Measurements from ENCODE around the gene TRERF1.

TRERF1 gene

GRCh38 chr6:42239736-42240375 lies 211.9 kb downstream of the TRERF1 start:
- no peak for DNase-seq

GRCh38 chr6:42239333-42239732 lies 212.4 kb downstream of the TRERF1 start:
- DNase-seq, result no peak

GRCh38 chr6:42237857-42238256 lies 213.9 kb downstream of the TRERF1 start:
- DNase-seq, result no peak

- DNase-seq, result no peak
These were observed 214.8 kb downstream of the TRERF1 start for GRCh38 chr6:42236682-42237473.

GRCh38 chr6:42236030-42236429 lies 215.7 kb downstream of the TRERF1 start:
- DNase-seq, result no peak

- no peak for DNase-seq
These were observed 219.7 kb downstream of the TRERF1 start for GRCh38 chr6:42232035-42232434.

- no peak for DNase-seq
These were observed 221.1 kb downstream of the TRERF1 start for GRCh38 chr6:42230345-42231321.

- DNase-seq, result no peak
These were observed 222.1 kb downstream of the TRERF1 start for GRCh38 chr6:42229506-42230119.

GRCh38 chr6:42228305-42228704 lies 223.4 kb downstream of the TRERF1 start:
- no peak for DNase-seq

GRCh38 chr6:42227173-42227850 lies 224.4 kb downstream of the TRERF1 start:
- no peak for DNase-seq

- DNase-seq, result no peak
These were observed 225.0 kb downstream of the TRERF1 start for GRCh38 chr6:42226645-42227143.

GRCh38 chr6:42226161-42226611 lies 225.5 kb downstream of the TRERF1 start:
- no peak for DNase-seq

- DNase-seq, result no peak
These were observed 226.3 kb downstream of the TRERF1 start for GRCh38 chr6:42225419-42225818.

- no peak for DNase-seq
These were observed 226.7 kb downstream of the TRERF1 start for GRCh38 chr6:42225029-42225339.

- DNase-seq, result no peak
These were observed 227.3 kb downstream of the TRERF1 start for GRCh38 chr6:42224222-42225028.

- no peak for DNase-seq
These were observed 229.3 kb downstream of the TRERF1 start for GRCh38 chr6:42222448-42222847.

GRCh38 chr6:42221546-42221945 lies 230.2 kb downstream of the TRERF1 start:
- DNase-seq, result no peak

- no peak for DNase-seq
These were observed 230.9 kb downstream of the TRERF1 start for GRCh38 chr6:42220807-42221206.

GRCh38 chr6:42217519-42218367 lies 234.0 kb downstream of the TRERF1 start, which contains the start of gene MRPS10:
Gene MRPS10 (minus strand): TSS chr6:42217861. CDS start chr6:42217849, 12 bp downstream.
- peak; percentile 87 to 90 for DNase-seq

GRCh38 chr6:42217157-42217518 lies 234.6 kb downstream of the TRERF1 start:
- DNase-seq, result no peak
